ENCODE measurements around the gene CEMP1. TPM values are rescaled to one million over a fixed set of nuclear protein-coding genes. Genes with fewer than 3 reads are reported as not detected.
"Not testable (repeated sequence)": the region's sequence is repeated elsewhere in the genome, so short reads cannot be mapped to it uniquely, and the experiment has no call there.

Gene CEMP1
- total RNA-seq, 1 donor from 2014 or later, result 0.16 TPM

DNA sequence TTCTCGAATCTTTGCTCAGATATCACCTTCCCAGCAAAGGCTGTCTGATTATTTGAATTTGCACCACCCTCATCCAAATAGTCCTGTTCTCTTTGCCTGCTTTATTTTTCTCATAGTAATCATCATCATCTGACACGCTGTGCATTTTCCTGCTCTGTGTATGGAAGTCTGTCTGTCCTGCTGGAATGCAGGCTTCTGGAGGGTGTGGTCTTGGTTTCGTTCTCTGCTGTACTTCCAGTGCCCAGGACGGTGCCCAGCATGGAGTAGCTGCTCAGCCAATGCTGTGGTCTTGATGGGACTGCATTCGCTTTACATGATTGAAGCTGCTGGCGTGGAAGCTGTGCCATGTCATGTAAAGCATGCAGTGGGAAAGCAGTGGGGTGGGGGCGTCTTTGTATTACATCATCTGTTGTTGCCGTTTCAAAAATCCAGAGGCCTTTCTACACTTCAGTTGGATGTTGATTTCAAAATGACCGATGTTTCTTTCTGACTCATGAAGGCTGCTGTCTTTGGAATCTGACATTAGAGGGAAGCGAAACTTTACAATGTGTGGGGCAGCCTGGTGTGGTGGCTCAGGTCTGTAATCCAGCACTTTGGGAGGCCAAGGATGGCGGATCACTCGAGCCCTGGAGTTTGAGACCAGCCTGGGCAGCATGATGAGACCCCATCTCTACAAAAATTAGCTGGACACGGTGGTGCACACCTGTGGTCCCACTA, 23.7 kb upstream of the CEMP1 start:
- H3K9me3 Mint-ChIP-seq; H3K27ac Mint-ChIP-seq; H3K27me3 Mint-ChIP-seq; DNase-seq; intact Hi-C loops (cut with micrococcal nuclease); H3K4me3 Mint-ChIP-seq; H3K36me3 Mint-ChIP-seq (ENCODE audit: low read depth); CTCF ChIA-PET; POLR2A ChIA-PET; ATAC-seq (ENCODE audit: low read depth); H3K4me1 Mint-ChIP-seq: not testable (repeated sequence)

DNA sequence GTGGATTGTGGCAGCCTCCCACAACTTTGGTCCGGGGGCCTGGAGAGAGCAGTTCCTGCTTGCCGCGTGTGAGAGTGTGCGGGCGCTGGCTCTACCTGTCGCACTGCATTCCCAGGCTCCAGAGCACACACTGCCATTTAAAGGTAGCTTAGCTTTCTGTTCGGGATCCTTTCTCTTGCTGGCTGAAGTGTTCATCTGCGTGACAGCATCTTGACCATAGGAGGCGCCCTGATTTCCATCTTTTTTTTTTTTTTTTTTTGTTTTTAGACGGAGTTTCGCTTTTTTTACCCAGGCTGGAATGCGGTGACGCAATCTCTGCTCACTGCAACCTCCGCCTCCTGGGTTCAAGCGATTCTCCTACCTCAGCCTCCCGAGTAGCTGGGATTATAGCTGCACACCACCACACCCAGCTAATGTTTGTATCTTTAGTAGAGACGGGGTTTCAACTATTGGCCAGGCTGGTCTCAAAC, 20.2 kb upstream of the CEMP1 start:
- H3K36me3 Mint-ChIP-seq (ENCODE audit: low read depth); intact Hi-C loops (cut with micrococcal nuclease); ATAC-seq (ENCODE audit: low read depth); CTCF ChIA-PET; DNase-seq; H3K27ac Mint-ChIP-seq; H3K9me3 Mint-ChIP-seq; H3K27me3 Mint-ChIP-seq; H3K4me3 Mint-ChIP-seq; H3K4me1 Mint-ChIP-seq: not testable (repeated sequence)
- POLR2A ChIA-PET, result interaction anchor here (0.7 kb wide), 3 partner anchors 11 to 532 kb away, joined by 5 to 6 read pairs (median 5); partner anchors contain the start of gene NPW

DNA sequence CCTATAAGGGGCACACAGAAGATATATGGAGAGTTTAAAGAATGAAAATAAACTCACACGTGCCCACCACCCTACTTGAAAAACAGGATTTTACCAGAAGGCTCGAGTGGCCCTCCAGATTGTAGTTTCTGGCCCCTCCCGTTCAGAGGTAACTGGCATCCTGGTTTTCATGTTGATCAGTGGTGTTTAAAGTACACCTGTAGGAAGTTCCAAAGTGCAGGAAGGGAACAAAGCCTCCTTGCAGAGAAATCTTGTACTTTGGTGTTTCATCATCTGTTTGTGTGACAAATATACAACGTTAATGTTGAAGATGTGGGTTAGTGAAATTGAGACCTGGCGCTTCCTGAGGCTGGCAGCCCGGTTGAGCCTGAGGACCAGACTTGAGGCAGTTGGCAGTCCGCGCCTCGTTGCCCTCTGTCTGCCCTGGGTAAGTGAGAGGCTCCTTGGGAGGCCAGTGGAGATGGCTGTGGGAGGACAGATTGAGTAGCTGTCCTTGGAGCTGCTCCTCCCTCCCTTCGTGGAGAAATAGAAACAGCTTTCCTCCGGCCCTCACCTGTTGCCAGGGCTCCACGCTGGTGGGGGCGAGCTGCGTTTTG, 19.2 kb upstream of the CEMP1 start:
- DNase-seq; POLR2A ChIA-PET; H3K36me3 Mint-ChIP-seq (ENCODE audit: low read depth); CTCF ChIA-PET; H3K27ac Mint-ChIP-seq; ATAC-seq (ENCODE audit: low read depth); H3K27me3 Mint-ChIP-seq; H3K4me3 Mint-ChIP-seq; H3K4me1 Mint-ChIP-seq; H3K9me3 Mint-ChIP-seq; intact Hi-C loops (cut with micrococcal nuclease): not testable (repeated sequence)

DNA sequence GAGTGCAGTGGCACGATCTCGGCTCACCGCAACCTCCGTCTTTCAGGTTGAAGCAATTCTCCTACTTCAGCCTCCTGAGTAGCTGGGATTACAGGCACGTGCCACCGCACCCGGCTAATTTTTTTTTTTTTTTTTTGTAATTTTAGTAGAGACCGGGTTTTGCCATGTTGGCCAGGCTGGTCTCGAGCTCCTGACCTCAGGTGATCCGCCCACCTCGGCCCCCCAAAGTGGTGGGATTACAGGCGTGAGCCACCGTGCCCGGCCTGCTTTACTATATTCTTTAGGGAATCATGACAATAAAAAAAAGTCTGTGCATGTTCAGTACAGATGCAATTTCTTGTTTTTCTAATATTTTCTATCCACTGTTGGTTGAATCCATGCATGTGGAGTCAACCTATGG, 12.6 kb upstream of the CEMP1 start:
- H3K27ac Mint-ChIP-seq; intact Hi-C loops (cut with micrococcal nuclease); H3K4me3 Mint-ChIP-seq; H3K9me3 Mint-ChIP-seq; ATAC-seq (ENCODE audit: low read depth); H3K27me3 Mint-ChIP-seq; DNase-seq; CTCF ChIA-PET; POLR2A ChIA-PET: not testable (repeated sequence)
- Mint-ChIP-seq H3K36me3 (ENCODE audit: low read depth) (peaks cover 18% of the 10 kb centered on the region), H3K4me1 (peaks cover 33% of the 10 kb centered on the region)

DNA sequence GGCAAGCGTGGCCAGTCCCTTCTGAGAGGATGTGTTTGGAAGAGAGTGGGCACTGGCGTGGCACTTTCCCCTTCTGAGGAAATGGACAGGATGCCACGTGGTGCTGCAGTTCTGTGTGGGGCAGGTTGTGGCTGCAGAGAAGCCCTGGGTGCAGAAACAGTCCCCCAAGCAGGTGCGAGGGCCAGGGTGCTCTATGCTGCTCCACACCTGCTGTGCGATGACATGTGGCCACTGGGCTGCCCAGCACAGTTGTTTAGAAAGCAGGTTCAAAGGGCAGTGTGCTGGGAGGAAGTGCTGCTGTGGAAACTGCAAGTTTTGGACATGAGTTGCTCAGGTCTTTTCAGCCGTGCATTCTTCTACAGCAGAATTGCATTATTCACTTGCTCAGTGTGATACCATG, 10.2 kb upstream of the CEMP1 start:
- peaks cover 20% of the 10 kb centered on the region for H3K36me3 Mint-ChIP-seq (ENCODE audit: low read depth)

DNA sequence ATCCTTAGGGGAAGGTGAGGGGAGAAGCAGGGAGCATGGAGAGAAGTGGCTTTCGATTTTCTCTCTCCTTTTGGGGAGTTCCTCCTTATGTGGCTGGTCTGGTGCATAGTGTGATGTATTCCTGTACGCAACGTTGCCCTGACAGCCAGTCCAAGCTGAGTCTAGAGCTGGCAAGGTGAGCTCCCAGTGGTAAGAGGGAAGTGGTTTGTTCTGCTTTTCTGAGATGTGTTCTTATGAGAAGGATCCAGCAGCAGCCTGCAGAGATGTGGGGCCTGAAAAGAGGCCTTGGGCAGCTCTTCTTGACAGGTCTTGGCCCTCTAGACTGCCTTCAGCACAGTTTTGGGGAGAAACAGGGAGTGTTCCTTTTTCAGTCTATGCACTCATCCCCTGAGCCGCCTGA, 9.7 kb upstream of the CEMP1 start:
- H3K27ac Mint-ChIP-seq, result peak overlapping the region; percentile 86
- peak overlapping the region; percentile 64 for H3K4me3 Mint-ChIP-seq
- ChIA-PET POLR2A (interaction anchor here (0.6 to 1.8 kb wide), 4 partner anchors 8 to 34 kb away, joined by 3 to 8 read pairs (median 4); no protein-coding TSS in a partner anchor), CTCF (interaction anchor here (1.1 kb wide), 1 partner anchor 34 kb away, joined by 4 read pairs; no protein-coding TSS in a partner anchor)
- intact Hi-C loops (cut with micrococcal nuclease); H3K27me3 Mint-ChIP-seq; H3K9me3 Mint-ChIP-seq: not testable (repeated sequence)
- H3K36me3 Mint-ChIP-seq (ENCODE audit: low read depth), result peaks cover 20% of the 10 kb centered on the region
- DNase-seq, result peak; percentile 16
- ATAC-seq (ENCODE audit: low read depth), result peak; percentile 25
- peaks cover 43% of the 10 kb centered on the region for H3K4me1 Mint-ChIP-seq

More for the DNA sequence above, 10.2 kb upstream of the CEMP1 start:
- DNase-seq; H3K27me3 Mint-ChIP-seq; intact Hi-C loops (cut with micrococcal nuclease); H3K9me3 Mint-ChIP-seq; CTCF ChIA-PET; ATAC-seq (ENCODE audit: low read depth): not testable (repeated sequence)
- POLR2A ChIA-PET, result interaction anchor here (0.8 kb wide), 1 partner anchor 9 kb away, joined by 4 read pairs; no protein-coding TSS in a partner anchor
- peaks cover 42% of the 10 kb centered on the region for H3K4me1 Mint-ChIP-seq
- peak overlapping the region; percentile 86 for H3K27ac Mint-ChIP-seq
- peak overlapping the region; percentile 64 for H3K4me3 Mint-ChIP-seq

DNA sequence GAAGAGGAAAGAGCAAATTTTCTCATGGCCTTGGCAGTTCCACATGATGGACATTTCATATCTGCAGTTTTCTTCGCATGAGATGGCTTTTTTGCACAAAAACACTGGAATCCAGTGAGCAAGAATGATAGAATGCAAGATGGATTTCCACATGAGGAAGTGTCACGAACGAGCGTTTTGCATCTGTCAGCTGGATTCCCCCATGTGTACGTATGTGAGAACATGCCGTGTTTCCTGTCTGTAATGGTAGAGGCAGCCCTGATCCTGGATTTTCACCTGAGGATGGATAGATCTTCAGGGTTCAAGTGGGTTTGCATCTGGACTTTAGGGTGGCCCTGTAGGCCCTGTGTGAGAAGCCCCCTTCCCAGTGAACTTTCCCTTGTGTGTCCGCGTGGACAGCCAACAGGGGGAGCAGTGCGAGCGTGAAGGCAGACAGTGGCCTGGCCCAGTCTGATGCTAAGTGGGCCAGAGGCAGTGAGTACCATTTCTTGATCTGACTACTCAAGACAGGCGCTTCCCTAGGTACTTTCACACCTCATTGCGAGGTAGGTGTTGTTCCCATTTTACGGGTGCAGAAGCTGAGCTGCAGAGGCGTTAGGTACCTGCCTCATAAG, 8.7 kb upstream of the CEMP1 start:
- POLR2A ChIA-PET, result interaction anchor here (0.5 to 1.8 kb wide), 3 partner anchors 11 to 833 kb away, joined by 3 to 8 read pairs (median 5); no protein-coding TSS in a partner anchor
- not testable (repeated sequence) for ATAC-seq (ENCODE audit: low read depth)
- intact Hi-C loops (cut with micrococcal nuclease), result loop anchor here (10.0 kb wide), 1 partner anchor 365 kb away; no protein-coding TSS in a partner anchor

DNA sequence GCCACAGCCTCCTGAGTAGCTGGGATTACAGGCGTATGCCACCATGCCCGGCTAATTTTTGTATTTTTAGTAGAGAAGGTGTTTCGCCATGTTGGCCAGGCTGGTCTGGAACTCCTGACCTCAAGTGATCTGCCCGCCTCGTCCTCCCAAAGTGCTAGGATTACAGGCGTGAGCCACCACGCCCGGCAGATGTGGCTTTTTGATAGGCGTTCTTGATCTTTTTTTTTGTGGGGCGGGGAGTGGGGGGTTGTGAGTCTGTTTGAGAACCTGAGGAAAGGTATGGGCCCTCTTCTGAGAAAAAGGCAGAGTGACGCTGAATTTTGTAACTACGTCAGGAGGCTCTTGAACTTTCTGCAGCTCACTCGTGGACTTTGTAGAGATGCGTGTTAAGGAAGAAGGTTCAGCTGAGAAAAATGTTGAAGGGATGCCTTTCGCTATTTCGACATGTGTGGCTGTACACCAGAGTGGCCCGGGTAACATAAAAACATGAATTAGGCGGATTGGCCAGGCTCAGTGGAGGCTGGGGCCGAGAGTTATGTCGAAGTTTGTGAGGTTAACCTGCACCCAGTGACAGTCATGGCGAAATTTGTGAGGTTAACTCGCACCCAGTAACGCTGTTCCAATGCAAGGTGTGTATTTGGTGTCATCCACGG, 8.1 kb upstream of the CEMP1 start:
- H3K36me3 Mint-ChIP-seq (ENCODE audit: low read depth), result peaks cover 15% of the 10 kb centered on the region
- intact Hi-C loops (cut with micrococcal nuclease), result loop anchor here (10.0 kb wide), 1 partner anchor 365 kb away; no protein-coding TSS in a partner anchor
- CTCF ChIA-PET; H3K27me3 Mint-ChIP-seq; ATAC-seq (ENCODE audit: low read depth); H3K9me3 Mint-ChIP-seq: not testable (repeated sequence)
- peak overlapping the region; percentile 86 for H3K27ac Mint-ChIP-seq
- H3K4me1 Mint-ChIP-seq, result peaks cover 44% of the 10 kb centered on the region
- POLR2A ChIA-PET, result interaction anchor here (0.5 to 1.8 kb wide), 2 partner anchors 24 to 832 kb away, joined by 3 to 8 read pairs; no protein-coding TSS in a partner anchor
- peak; percentile 7 for DNase-seq
- peak overlapping the region; percentile 77 for H3K4me3 Mint-ChIP-seq

More for the DNA sequence above, 8.7 kb upstream of the CEMP1 start:
- peak overlapping the region; percentile 77 for H3K4me3 Mint-ChIP-seq
- H3K27me3 Mint-ChIP-seq, H3K9me3 Mint-ChIP-seq: not testable (repeated sequence)
- peak; percentile 33 for DNase-seq
- H3K4me1 Mint-ChIP-seq, result peaks cover 45% of the 10 kb centered on the region
- peaks cover 17% of the 10 kb centered on the region for H3K36me3 Mint-ChIP-seq (ENCODE audit: low read depth)
- CTCF ChIA-PET, result interaction anchor here (1.1 kb wide), 1 partner anchor 33 kb away, joined by 4 read pairs; no protein-coding TSS in a partner anchor
- H3K27ac Mint-ChIP-seq, result peak overlapping the region; percentile 86

Measured in activated B cell treated with CpG ODN at 0.5 μM for 24 hours (primary cell).